Calu3 (cell line): Measurements from ENCODE around the gene GDI1. TPM values are rescaled to one million over a fixed set of nuclear protein-coding genes. Genes with fewer than 3 reads are reported as not detected.

ENCODE experiments used
- BruUV-seq: library from RNA; stranded (reverse); fragments of 400-500 nt; replicated peaks from 2 replicates; lab custom pipeline; 2021; lab: Mats Ljungman, UMichigan
- CTCF ChIA-PET: fragments of 300-600 bp; sonication (Branson Sonifier 250); formaldehyde crosslinking; loops from one replicate; lab custom pipeline; 2022; ENCODE audit warnings: antibody characterized with exemption; lab: Charles Lee
- DNase-seq: peaks from one replicate; pipeline ENCODE4 v3.0.0; 2022
- H3K27ac Mint-ChIP-seq: one replicate; pipeline ENCODE4 v1.8.0; 2022; ENCODE audit warnings: mixed read lengths; ENCODE audit not compliant: unreplicated experiment
- H3K27me3 Mint-ChIP-seq: one replicate; pipeline ENCODE4 v1.8.0; 2022; ENCODE audit warnings: mixed read lengths; ENCODE audit not compliant: unreplicated experiment
- H3K36me3 Mint-ChIP-seq: one replicate; pipeline ENCODE4 v1.8.0; 2022; ENCODE audit warnings: mild to moderate bottlenecking, moderate library complexity, mixed read lengths; ENCODE audit not compliant: insufficient read depth, unreplicated experiment
- H3K4me1 Mint-ChIP-seq: one replicate; pipeline ENCODE4 v1.8.0; 2022; ENCODE audit warnings: mild to moderate bottlenecking, low read depth, mixed read lengths; ENCODE audit not compliant: unreplicated experiment
- H3K4me3 Mint-ChIP-seq: one replicate; pipeline ENCODE4 v1.8.0; 2022; ENCODE audit warnings: mild to moderate bottlenecking, low read depth, moderate library complexity, mixed read lengths; ENCODE audit not compliant: unreplicated experiment
- H3K9me3 Mint-ChIP-seq: one replicate; pipeline ENCODE4 v1.8.0; 2022; ENCODE audit warnings: low read depth, mixed read lengths; ENCODE audit not compliant: unreplicated experiment
- CTCF ChIP-seq: fragments of 200-600 bp; IDR thresholded peaks from one replicate; pipeline ENCODE4 v1.8.0; 2022; ENCODE audit warnings: antibody characterized with exemption; ENCODE audit not compliant: unreplicated experiment
- intact Hi-C: fragments of 100-400 bp; cut with micrococcal nuclease; formaldehyde crosslinking; loops from one replicate; pipeline ENCODE4 v1.10.0; 2022; ENCODE audit not compliant: unreplicated experiment
- total RNA-seq: library from RNA; stranded (reverse); gene quantifications from 2 replicates; pipeline ENCODE4 v1.2.3, GENCODE V29; 2022

Gene GDI1
- total RNA-seq, 1 experiment from 2014 or later = 118 TPM

DNA sequence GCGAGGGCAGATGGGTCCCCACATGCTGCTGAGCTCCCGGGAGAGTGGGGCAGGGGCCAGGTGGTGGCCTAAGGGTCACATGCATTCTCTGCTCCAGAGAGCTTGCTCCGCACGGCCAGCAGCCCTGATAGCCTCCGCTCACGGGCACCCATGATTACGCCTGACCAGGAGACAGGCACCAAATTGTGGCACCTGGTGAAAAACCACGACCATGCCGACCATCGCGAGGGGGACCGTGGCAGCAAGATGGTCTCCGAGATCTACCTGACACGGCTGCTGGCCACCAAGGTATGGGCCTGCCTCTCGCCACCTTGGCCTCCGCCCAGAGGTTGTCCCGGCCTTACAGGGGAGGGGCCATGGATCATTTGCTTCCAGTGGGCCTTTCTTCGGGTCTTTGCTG, 32.9 kb downstream of the GDI1 start:
- H3K27me3 Mint-ChIP-seq = no peaks in the 10 kb centered on the region
- CTCF ChIA-PET = no interaction called here

DNA sequence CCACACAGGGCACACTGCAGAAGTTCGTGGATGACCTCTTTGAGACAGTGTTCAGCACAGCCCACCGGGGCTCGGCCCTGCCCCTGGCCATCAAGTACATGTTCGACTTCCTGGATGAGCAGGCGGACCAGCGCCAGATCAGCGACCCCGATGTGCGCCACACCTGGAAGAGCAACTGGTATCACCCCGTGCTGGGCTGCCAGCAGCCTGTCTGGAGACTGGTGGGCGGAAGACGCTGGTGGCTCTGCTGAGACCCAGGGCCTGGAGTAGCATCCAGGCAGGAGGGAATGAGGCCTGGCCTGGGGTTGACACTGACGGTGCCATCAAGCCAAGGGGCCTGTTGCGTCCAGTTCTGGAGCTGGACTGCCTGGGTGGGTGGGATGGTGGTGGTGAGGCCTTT, 33.5 kb downstream of the GDI1 start:
- no peak for TF ChIP-seq CTCF
- BruUV-seq = no TSS peak
- Mint-ChIP-seq H3K27ac (no peak overlapping the region), H3K27me3 (no peaks in the 10 kb centered on the region), H3K9me3 (no peaks in the 10 kb centered on the region), H3K36me3 (peaks cover 38% of the 10 kb centered on the region), H3K4me3 (no peak overlapping the region), H3K4me1 (no peaks in the 10 kb centered on the region)
- CTCF ChIA-PET = no interaction called here
- DNase-seq = no peak
- intact Hi-C loops = no loop called here

More for the DNA sequence above, 32.9 kb downstream of the GDI1 start:
- no peak for TF ChIP-seq CTCF
- H3K36me3 Mint-ChIP-seq = peaks cover 34% of the 10 kb centered on the region
- H3K27ac Mint-ChIP-seq = no peak overlapping the region
- intact Hi-C loops = no loop called here
- H3K9me3 Mint-ChIP-seq = no peaks in the 10 kb centered on the region
- BruUV-seq = no TSS peak
- no peaks in the 10 kb centered on the region for H3K4me1 Mint-ChIP-seq
- no peak overlapping the region for H3K4me3 Mint-ChIP-seq
- DNase-seq = no peak

DNA sequence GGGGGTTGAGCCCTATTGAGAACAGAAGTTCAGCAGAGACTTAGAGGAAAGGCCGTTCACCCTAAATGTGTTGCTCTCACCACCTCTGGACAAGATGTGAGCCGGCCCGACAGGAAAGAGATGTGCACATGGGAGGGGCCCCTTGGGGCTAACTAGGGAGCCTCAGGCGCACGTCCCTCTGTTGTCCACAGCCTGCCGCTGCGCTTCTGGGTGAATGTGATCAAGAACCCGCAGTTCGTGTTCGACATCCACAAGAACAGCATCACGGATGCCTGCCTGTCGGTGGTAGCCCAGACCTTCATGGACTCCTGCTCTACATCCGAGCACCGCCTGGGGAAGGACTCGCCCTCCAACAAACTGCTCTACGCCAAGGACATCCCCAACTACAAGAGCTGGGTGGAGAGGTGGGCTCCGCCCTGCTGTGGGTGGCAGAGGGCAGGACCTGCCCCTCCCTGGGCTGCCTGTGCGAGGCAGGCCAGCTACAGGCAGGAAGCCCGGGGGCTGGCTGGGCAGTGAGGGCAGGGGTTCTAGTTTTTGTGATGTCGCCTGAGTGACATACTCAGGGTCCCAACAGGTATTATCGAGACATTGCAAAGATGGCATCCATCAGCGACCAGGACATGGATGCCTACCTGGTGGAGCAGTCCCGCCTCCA, 34.1 kb downstream of the GDI1 start:
- Mint-ChIP-seq H3K27me3 (no peaks in the 10 kb centered on the region), H3K4me1 (no peaks in the 10 kb centered on the region), H3K36me3 (peaks cover 34% of the 10 kb centered on the region), H3K4me3 (no peak overlapping the region), H3K9me3 (no peaks in the 10 kb centered on the region), H3K27ac (no peak overlapping the region)
- intact Hi-C loops = no loop called here
- CTCF ChIA-PET = interaction anchor here (0.6 kb wide), 1 partner anchor 599 kb away, joined by 3 read pairs; no protein-coding TSS in a partner anchor
- no peak for TF ChIP-seq CTCF
- BruUV-seq = no TSS peak
- DNase-seq = no peak

GRCh38 chrX:154471839-154472684, 35.1 kb downstream of the GDI1 start:
- Mint-ChIP-seq H3K27me3 (no peaks in the 10 kb centered on the region), H3K4me1 (no peaks in the 10 kb centered on the region), H3K9me3 (no peaks in the 10 kb centered on the region), H3K4me3 (no peak overlapping the region), H3K36me3 (peaks cover 38% of the 10 kb centered on the region), H3K27ac (no peak overlapping the region)
- CTCF ChIA-PET = interaction anchor here (0.6 kb wide), 1 partner anchor 598 kb away, joined by 3 read pairs; no protein-coding TSS in a partner anchor
- intact Hi-C loops = no loop called here
- no TSS peak for BruUV-seq
- TF ChIP-seq CTCF = no peak
- DNase-seq = no peak
